HepG2 (cell line): ENCODE data around the gene MYO7B. TPM values are rescaled to one million over a fixed set of nuclear protein-coding genes. Genes with fewer than 3 reads are reported as not detected.

Experiments used
- ATAC-seq: fragments of 200-7000 bp; cut with Tn5 transposase; 3 replicates; pipeline ENCODE4 v1.9.1; 2020; ENCODE audit warnings: mild to moderate bottlenecking, moderate library complexity
- BruUV-seq: library from RNA; stranded (reverse); fragments of 400-500 nt; replicated peaks from 2 replicates; lab custom pipeline; 2021; lab: Mats Ljungman, UMichigan
- CTCF ChIA-PET: fragments of 300-600 bp; formaldehyde crosslinking; extraction: SDS; loops from one replicate; lab custom pipeline; 2021; ENCODE audit warnings: low total read pairs, inconsistent platforms, low intra/inter-chr PET ratio; lab: Yijun Ruan, JAX
- POLR2A ChIA-PET: fragments of 350-600 bp; sonication (Branson Sonifier 250); formaldehyde crosslinking; loops from one replicate; lab custom pipeline; 2020; ENCODE audit warnings: antibody characterized with exemption, inconsistent platforms; lab: Yijun Ruan, JAX
- DNase-seq: peaks from one replicate; pipeline ENCODE4 v3.0.0-alpha.2; 2015; ENCODE audit warnings: low spot score
- FAIRE-seq: peaks from 3 replicates; lab custom pipeline; 2011; peaks lifted over from hg19 to GRCh38; lab: Jason Lieb, UNC
- H2AFZ ChIP-seq: one replicate; pipeline ENCODE4 v1.6.1; 2011; ENCODE audit warnings: low read length, inconsistent platforms
- H3K27ac ChIP-seq: fragments of 300-600 bp; 3 replicates; pipeline ENCODE4 v1.8.0; 2011; ENCODE audit warnings: mixed run types, mild to moderate bottlenecking, mixed read lengths, low read length, inconsistent platforms; ENCODE audit not compliant: insufficient read depth; ENCODE audit errors: extremely low read length
- H3K27me3 ChIP-seq, 2 experiments: fragments of 200-600 bp in 1 of 2; 2 replicates in 1 of 2; 3 replicates in 1 of 2; pipeline versions ENCODE4 v1.6.0 to v1.8.0; 2011; ENCODE audit warnings: low read length in 2 of 2, mild to moderate bottlenecking in 2 of 2, moderate library complexity in 2 of 2, inconsistent platforms in 1 of 2; ENCODE audit not compliant: insufficient read depth in 2 of 2, control insufficient read depth in 1 of 2
- H3K36me3 ChIP-seq, 2 experiments: fragments of 200-600 bp in 1 of 2; replicated peaks in 1 of 2; 2 replicates in 1 of 2; 3 replicates in 1 of 2; pipeline versions ENCODE4 v1.5.1 to v1.8.0; 2011; ENCODE audit warnings: low read length in 2 of 2, inconsistent platforms in 1 of 2; ENCODE audit not compliant: insufficient read depth in 2 of 2, control insufficient read depth in 1 of 2
- H3K4me1 ChIP-seq: 2 replicates; pipeline ENCODE4 v1.5.1; 2012; ENCODE audit warnings: low read length, inconsistent platforms; ENCODE audit not compliant: insufficient read depth
- H3K4me2 ChIP-seq: 2 replicates; pipeline ENCODE4 v1.6.0; 2011; ENCODE audit warnings: low read depth, low read length, inconsistent platforms
- H3K4me3 ChIP-seq, 3 experiments: fragments of 200-600 bp in 1 of 3; sonication (generic), shearing (Covaris generic) in 1 of 3; replicated peaks in 1 of 3; 2 replicates each; pipeline ENCODE4 v1.5.1; 2011 to 2016; ENCODE audit warnings: low read length in 3 of 3, inconsistent platforms in 2 of 3, low read depth in 2 of 3, mild to moderate bottlenecking in 2 of 3, control low read depth in 1 of 3, mixed read lengths in 1 of 3; ENCODE audit not compliant: insufficient read depth in 1 of 3
- H3K79me2 ChIP-seq: one replicate; pipeline ENCODE4 v1.6.1; 2011; ENCODE audit warnings: low read length, inconsistent platforms; ENCODE audit not compliant: insufficient read depth
- H3K9ac ChIP-seq: 2 replicates; pipeline ENCODE4 v1.6.0; 2011; ENCODE audit warnings: mild to moderate bottlenecking, low read depth, low read length, inconsistent platforms; ENCODE audit not compliant: insufficient read depth
- H3K9me3 ChIP-seq: 2 replicates; pipeline ENCODE4 v1.5.1; 2012; ENCODE audit warnings: mild to moderate bottlenecking, low read length
- H4K20me1 ChIP-seq: 2 replicates; pipeline ENCODE4 v1.6.0; 2011; ENCODE audit warnings: inconsistent platforms, mild to moderate bottlenecking, low read length, moderate library complexity; ENCODE audit not compliant: insufficient read depth
- CAMTA2 ChIP-seq: sonication (generic); formaldehyde crosslinking; IDR thresholded peaks from 2 replicates; pipeline ENCODE4 v1.4.0; 2020; ENCODE audit warnings: mild to moderate bottlenecking, missing genetic modification reagents, borderline replicate concordance
- CHD4 ChIP-seq: fragments of 200-600 bp; sonication (generic); IDR thresholded peaks from 2 replicates; pipeline ENCODE4 v1.7.0; 2017; ENCODE audit warnings: mild to moderate bottlenecking, low read length, borderline replicate concordance
- ELF1 ChIP-seq: sonication (generic); formaldehyde crosslinking; IDR thresholded peaks from 2 replicates; pipeline ENCODE4 v1.4.0; 2020; ENCODE audit warnings: missing genetic modification reagents
- EP300 ChIP-seq, 3 experiments: sonication (generic) in 1 of 3; formaldehyde crosslinking in 1 of 3; IDR thresholded peaks; 2 replicates each; pipeline versions ENCODE4 v1.5.1 to v1.6.1; 2011 to 2020; ENCODE audit warnings: low read depth in 2 of 3, low read length in 2 of 3, borderline replicate concordance in 1 of 3, improper control_type of control experiment in 1 of 3, mild to moderate bottlenecking in 1 of 3, missing genetic modification reagents in 1 of 3, moderate library complexity in 1 of 3
- HNRNPK ChIP-seq: fragments of 200-400 bp; formaldehyde crosslinking; IDR thresholded peaks from 2 replicates; pipeline ENCODE4 v1.6.1; 2018; ENCODE audit warnings: low read length, low read depth, moderate library complexity, mild to moderate bottlenecking; ENCODE audit not compliant: poor library complexity, severe bottlenecking
- IRF2 ChIP-seq: IDR thresholded peaks from 2 replicates; pipeline ENCODE4 v1.6.1; 2018; ENCODE audit warnings: missing genetic modification reagents, missing compliant biosample characterization
- KLF15 ChIP-seq: sonication (generic); formaldehyde crosslinking; IDR thresholded peaks from 2 replicates; pipeline ENCODE4 v1.8.1; 2023; ENCODE audit warnings: borderline replicate concordance, mild to moderate bottlenecking, inconsistent platforms, missing genetic modification reagents, mixed read lengths
- KLF16 ChIP-seq, 2 experiments: sonication (generic) in 1 of 2; formaldehyde crosslinking in 1 of 2; IDR thresholded peaks; 2 replicates each; pipeline versions ENCODE4 v1.6.1 to v1.8.0; 2016 to 2023; ENCODE audit warnings: missing genetic modification reagents in 2 of 2, missing compliant biosample characterization in 1 of 2
- NBN ChIP-seq: fragments of 450-650 bp; conservative IDR thresholded peaks from 2 replicates; pipeline ENCODE4 v1.6.1; 2017
- NFIC ChIP-seq: IDR thresholded peaks from 2 replicates; pipeline ENCODE4 v1.6.1; 2012; ENCODE audit warnings: mild to moderate bottlenecking, low read length, inconsistent platforms
- NFKBIZ ChIP-seq: IDR thresholded peaks from 2 replicates; pipeline ENCODE4 v1.6.1; 2018; ENCODE audit warnings: missing genetic modification reagents, missing compliant biosample characterization
- TBL1XR1 ChIP-seq: fragments of 150-350 bp; IDR thresholded peaks from 2 replicates; pipeline ENCODE4 v1.6.1; 2014; ENCODE audit warnings: borderline replicate concordance, low read length; ENCODE audit not compliant: partially characterized antibody
- ZNF24 ChIP-seq: fragments of 450-650 bp; IDR thresholded peaks from 2 replicates; pipeline ENCODE4 v1.6.1; 2017; ENCODE audit warnings: antibody characterized with exemption, mild to moderate bottlenecking
- ZNF256 ChIP-seq: sonication (generic); formaldehyde crosslinking; conservative IDR thresholded peaks from 2 replicates; pipeline ENCODE4 v1.4.0; 2020; ENCODE audit warnings: missing genetic modification reagents
- ZNF678 ChIP-seq: sonication (generic); formaldehyde crosslinking; IDR thresholded peaks from 2 replicates; pipeline ENCODE4 v1.4.0; 2020; ENCODE audit warnings: mild to moderate bottlenecking, missing genetic modification reagents
- WGBS: methylation state at CpG from one replicate; pipeline ENCODE4 v1.1.6; 2017; ENCODE audit warnings: low lambda C conversion rate; 5-methylcytosine and 5-hydroxymethylcytosine counted together
- in situ Hi-C: cut with HindIII; loops from 2 replicates; pipeline ENCODE4 v1.10.0; 2017; ENCODE audit warnings: low pct_unique_long_range_greater_than_20kb; ENCODE audit not compliant: extremely low pct_ligation_motif_present
- intact Hi-C: fragments of 100-400 bp; cut with micrococcal nuclease; formaldehyde crosslinking; loops from one replicate; pipeline ENCODE4 v1.10.0; 2022; ENCODE audit not compliant: unreplicated experiment
- polyA plus RNA-seq, 8 experiments: library from polyadenylated mRNA; depleted of rRNA in 3 of 8; stranded (reverse) in 7 of 8; unstranded in 1 of 8; fragments of >200 nt; fragmentation: Illumina TruSeq in 4 of 8; extraction: Trizol in 4 of 8; gene quantifications; 2 replicates each; pipeline versions ENCODE4 v1.2.1 to v1.2.3, GENCODE V29; 2011 to 2016; ENCODE audit warnings: low read depth in 4 of 8, missing spikeins in 1 of 8, mixed read lengths in 1 of 8; ENCODE audit not compliant: insufficient read depth in 1 of 8
- total RNA-seq, 5 experiments: library from RNA; depleted of rRNA; stranded (reverse); fragments of >200 nt; fragmentation: Illumina TruSeq; extraction: Trizol; gene quantifications; 2 replicates each; pipeline ENCODE4 v1.2.3, GENCODE V29; 2016; ENCODE audit warnings: low read depth in 1 of 5
- TF ChIP-seq, protein P1 (sequence below): IDR thresholded peaks from 2 replicates; pipeline ENCODE4 v1.6.1; 2018; ENCODE audit warnings: missing genetic modification reagents
- TF ChIP-seq, protein P2 (sequence below): IDR thresholded peaks from 2 replicates; pipeline ENCODE4 v1.6.1; 2016; ENCODE audit warnings: low read depth, borderline replicate concordance
- TF ChIP-seq, protein P3 (sequence below): sonication (generic); formaldehyde crosslinking; IDR thresholded peaks from 2 replicates; pipeline ENCODE4 v1.4.0; 2020; ENCODE audit warnings: missing genetic modification reagents
- TF ChIP-seq, protein P4 (sequence below): sonication (generic); formaldehyde crosslinking; IDR thresholded peaks from 2 replicates; pipeline ENCODE4 v1.9.0; 2021; ENCODE audit warnings: missing genetic modification reagents, borderline replicate concordance

MYO7B gene
- total and polyA plus RNA-seq, 2 of the 13 experiments (the other 11 are each of a cell fraction or from before 2014, with no cell fraction given), result not detected

DNA sequence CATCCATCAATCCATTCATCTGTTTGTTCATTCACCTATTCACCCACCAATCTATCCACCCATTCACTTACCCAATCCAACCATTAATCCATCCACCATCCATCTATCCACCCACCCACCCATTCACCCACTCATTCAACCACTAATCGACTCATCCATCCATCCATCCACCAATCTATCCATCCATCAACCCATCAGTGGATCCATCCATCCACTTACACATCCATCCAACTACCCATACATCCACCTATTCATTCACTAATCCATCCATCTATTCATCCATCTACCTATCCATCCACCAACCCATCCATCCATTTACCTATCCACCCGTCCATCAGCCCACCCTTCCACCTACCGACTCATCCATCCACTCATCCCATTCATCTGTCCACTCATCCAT is 11.3 kb downstream of the MYO7B start (continued):
- TF ChIP-seq, protein P1, sequence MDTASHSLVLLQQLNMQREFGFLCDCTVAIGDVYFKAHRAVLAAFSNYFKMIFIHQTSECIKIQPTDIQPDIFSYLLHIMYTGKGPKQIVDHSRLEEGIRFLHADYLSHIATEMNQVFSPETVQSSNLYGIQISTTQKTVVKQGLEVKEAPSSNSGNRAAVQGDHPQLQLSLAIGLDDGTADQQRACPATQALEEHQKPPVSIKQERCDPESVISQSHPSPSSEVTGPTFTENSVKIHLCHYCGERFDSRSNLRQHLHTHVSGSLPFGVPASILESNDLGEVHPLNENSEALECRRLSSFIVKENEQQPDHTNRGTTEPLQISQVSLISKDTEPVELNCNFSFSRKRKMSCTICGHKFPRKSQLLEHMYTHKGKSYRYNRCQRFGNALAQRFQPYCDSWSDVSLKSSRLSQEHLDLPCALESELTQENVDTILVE (CRISPR knock-in tag), result no peak
- TF ChIP-seq ZNF24, result no peak
- no peak for TF ChIP-seq HNRNPK
- TF ChIP-seq CHD4, result no peak
- no peak for TF ChIP-seq TBL1XR1
- TF ChIP-seq, protein P2, sequence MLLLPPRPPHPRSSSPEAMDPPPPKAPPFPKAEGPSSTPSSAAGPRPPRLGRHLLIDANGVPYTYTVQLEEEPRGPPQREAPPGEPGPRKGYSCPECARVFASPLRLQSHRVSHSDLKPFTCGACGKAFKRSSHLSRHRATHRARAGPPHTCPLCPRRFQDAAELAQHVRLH, result no peak
- TF ChIP-seq, protein P3, sequence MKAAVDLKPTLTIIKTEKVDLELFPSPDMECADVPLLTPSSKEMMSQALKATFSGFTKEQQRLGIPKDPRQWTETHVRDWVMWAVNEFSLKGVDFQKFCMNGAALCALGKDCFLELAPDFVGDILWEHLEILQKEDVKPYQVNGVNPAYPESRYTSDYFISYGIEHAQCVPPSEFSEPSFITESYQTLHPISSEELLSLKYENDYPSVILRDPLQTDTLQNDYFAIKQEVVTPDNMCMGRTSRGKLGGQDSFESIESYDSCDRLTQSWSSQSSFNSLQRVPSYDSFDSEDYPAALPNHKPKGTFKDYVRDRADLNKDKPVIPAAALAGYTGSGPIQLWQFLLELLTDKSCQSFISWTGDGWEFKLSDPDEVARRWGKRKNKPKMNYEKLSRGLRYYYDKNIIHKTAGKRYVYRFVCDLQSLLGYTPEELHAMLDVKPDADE (CRISPR knock-in tag), result no peak
- no peak for TF ChIP-seq KLF15
- no peak for TF ChIP-seq KLF16 (CRISPR knock-in tag; IDR thresholded peaks at IDR 0.05)

DNA sequence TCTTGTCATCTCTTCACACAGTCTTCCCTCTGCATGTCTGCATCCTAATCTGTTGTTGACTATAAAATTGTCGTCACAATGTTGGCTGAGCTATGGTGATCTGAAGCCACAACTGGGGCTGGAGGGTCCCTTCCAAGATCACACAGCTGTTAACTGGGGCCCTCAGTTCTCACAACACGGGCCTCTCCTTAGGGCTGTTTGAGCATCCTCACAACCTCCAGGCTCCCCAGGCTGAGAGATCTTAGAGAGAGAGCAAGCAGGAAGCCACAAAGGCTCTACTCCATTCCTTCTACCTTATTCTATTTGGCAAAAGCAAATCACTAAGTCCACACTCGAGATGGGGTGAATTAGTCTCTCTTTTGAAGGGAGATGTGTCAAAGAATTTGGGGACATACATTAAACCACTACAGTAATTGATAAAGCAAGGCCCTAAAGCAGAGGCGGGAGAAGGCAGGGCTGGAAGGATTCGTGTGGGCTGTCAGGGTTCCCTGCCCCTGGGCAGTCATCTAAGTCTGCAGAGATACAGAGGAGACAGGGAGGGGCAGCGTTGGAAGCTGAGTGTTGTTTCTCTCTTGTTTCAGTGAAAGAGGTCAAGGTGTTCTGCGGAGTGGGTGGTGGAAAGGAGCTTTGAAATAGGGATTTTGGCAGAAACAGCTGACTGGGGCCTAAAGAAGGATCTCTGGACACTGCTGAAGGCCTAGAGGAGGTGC is 15.9 kb downstream of the MYO7B start:
- Histone ChIP-seq H3K4me3 (no peak overlapping the region), H4K20me1 (no peaks in the 10 kb centered on the region), H2AFZ (no peak overlapping the region), H3K4me2 (no peak overlapping the region), H3K79me2 (no peaks in the 10 kb centered on the region), H3K9me3 (no peaks in the 10 kb centered on the region), H3K36me3 (no peaks in the 10 kb centered on the region), H3K27me3 (peaks cover 0 to 34% of the 10 kb centered on the region in 2 experiments; a peak in 3 of 5 replicates), H3K9ac (no peak overlapping the region), H3K27ac (no peak overlapping the region), H3K4me1 (no peaks in the 10 kb centered on the region)
- in situ Hi-C loops, result no loop called here
- WGBS, result 21% methylated on average over 7 of the region's 7 CpGs
- DNase-seq (no peak), FAIRE-seq (no peak), ATAC-seq (peak; percentile 34; the same call in 2 of the 3 replicates)
- ChIA-PET POLR2A (no interaction called here), CTCF (no interaction called here)
- BruUV-seq, result no TSS peak
- intact Hi-C loops, result no loop called here
- no peak for TF ChIP-seq ZNF256
- TF ChIP-seq, protein P4, sequence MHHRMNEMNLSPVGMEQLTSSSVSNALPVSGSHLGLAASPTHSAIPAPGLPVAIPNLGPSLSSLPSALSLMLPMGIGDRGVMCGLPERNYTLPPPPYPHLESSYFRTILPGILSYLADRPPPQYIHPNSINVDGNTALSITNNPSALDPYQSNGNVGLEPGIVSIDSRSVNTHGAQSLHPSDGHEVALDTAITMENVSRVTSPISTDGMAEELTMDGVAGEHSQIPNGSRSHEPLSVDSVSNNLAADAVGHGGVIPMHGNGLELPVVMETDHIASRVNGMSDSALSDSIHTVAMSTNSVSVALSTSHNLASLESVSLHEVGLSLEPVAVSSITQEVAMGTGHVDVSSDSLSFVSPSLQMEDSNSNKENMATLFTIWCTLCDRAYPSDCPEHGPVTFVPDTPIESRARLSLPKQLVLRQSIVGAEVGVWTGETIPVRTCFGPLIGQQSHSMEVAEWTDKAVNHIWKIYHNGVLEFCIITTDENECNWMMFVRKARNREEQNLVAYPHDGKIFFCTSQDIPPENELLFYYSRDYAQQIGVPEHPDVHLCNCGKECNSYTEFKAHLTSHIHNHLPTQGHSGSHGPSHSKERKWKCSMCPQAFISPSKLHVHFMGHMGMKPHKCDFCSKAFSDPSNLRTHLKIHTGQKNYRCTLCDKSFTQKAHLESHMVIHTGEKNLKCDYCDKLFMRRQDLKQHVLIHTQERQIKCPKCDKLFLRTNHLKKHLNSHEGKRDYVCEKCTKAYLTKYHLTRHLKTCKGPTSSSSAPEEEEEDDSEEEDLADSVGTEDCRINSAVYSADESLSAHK (CRISPR knock-in tag), result no peak
- no peak for TF ChIP-seq ELF1 (CRISPR knock-in tag)
- TF ChIP-seq IRF2, result no peak
- TF ChIP-seq NBN, result no peak
- no peak for TF ChIP-seq CAMTA2 (CRISPR knock-in tag)
- TF ChIP-seq ZNF678 (CRISPR knock-in tag), result no peak
- no peak for TF ChIP-seq EP300 (IDR thresholded peaks at IDR 0.05; ENCODE audit: low read depth in 2 of 2, low read length in 2 of 2)
- no peak for TF ChIP-seq EP300 (CRISPR knock-in tag; IDR thresholded peaks at IDR 0.05; ENCODE audit: borderline replicate concordance)
- TF ChIP-seq NFKBIZ (CRISPR knock-in tag), result no peak
- TF ChIP-seq NFIC, result no peak
